Left kidney (tissue), 2 donors: ENCODE measurements around the gene AADAC. TPM values are rescaled to one million over a fixed set of nuclear protein-coding genes. Genes with fewer than 3 reads are reported as not detected.
"Not testable (repeated sequence)": the region's sequence is repeated elsewhere in the genome, so short reads cannot be mapped to it uniquely, and the experiment has no call there.

ENCODE experiments used
- DNase-seq: peaks from one replicate; pipeline ENCODE4 v3.0.0-alpha.2; 2013
- polyA plus RNA-seq: library from polyadenylated mRNA; unstranded; fragments of 120-200 nt; gene quantifications from one replicate; pipeline ENCODE4 v1.2.1, GENCODE V29; 2013; ENCODE audit not compliant: insufficient read length

Gene AADAC
- polyA plus RNA-seq, 1 donor: 0.25 TPM

GRCh38 chr3:151796105-151796680 lies 17.7 kb upstream of the AADAC start:
- DNase-seq: no peak

DNA sequence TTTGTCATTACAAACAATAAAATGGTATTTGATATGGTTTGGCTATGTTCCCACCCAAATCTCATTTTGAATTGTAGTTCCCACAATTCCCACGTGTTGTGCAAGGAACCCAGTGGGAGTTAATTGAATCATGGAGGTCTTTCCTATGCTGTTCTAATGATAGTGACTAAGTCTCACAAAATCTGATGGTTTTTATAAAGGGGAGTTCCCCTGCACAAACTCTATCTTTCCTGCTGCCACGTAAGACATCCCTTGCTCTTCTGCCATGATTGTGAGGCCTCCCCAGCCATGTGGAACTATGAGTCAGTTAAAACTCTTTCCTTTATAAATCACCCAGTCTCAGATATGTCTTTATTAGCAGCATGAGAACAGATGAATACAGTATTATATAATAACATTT lies 15.4 kb upstream of the AADAC start:
- no peak for DNase-seq

GRCh38 chr3:151800431-151800830 lies 13.5 kb upstream of the AADAC start:
- DNase-seq: no peak

GRCh38 chr3:151804267-151804666 lies 9.6 kb upstream of the AADAC start:
- DNase-seq: no peak

DNA sequence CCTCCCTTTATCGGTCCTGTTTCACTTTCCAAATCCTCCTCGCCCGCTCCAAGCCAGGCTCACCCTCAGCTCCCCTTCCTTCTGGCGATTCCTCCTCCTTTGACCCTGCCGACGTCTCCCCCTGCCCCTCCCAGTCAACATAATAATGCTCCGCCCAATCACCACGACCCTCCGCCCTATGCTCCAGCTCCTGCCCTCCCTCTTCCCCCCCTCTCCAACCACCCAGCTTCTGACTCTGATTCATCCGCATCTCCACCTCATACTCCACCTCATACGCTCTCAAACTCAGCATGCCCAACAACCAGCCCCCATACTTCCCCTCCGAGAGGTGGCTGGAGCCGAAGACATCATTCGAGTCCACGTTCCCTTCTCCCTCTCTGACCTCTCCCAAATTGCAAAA lies 7.1 kb upstream of the AADAC start:
- no peak for DNase-seq

- not testable (repeated sequence) for DNase-seq
These were observed 5.0 kb upstream of the AADAC start for GRCh38 chr3:151808926-151809325.

- DNase-seq: no peak
These were observed 2.4 kb upstream of the AADAC start for GRCh38 chr3:151811474-151811873.

DNA sequence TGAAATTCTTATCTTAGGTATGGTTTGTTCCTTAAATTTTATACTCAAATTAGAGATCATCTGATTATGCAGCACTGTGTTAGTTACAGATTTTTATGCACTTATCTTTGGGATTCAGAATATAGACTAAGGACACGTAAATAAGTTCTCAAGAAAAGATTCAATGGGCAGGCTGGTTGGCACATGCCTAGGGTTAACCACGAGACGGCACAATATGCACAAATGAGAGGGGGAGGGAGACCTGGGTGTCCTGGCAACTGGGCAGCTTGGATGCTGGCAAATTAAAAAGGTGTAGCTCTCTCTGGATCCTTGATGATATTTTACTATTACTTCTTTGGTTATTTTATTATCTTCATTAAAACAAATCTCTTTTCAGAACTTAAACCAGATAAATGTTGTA lies 672 bp downstream of the AADAC start:
- no peak for DNase-seq

DNA sequence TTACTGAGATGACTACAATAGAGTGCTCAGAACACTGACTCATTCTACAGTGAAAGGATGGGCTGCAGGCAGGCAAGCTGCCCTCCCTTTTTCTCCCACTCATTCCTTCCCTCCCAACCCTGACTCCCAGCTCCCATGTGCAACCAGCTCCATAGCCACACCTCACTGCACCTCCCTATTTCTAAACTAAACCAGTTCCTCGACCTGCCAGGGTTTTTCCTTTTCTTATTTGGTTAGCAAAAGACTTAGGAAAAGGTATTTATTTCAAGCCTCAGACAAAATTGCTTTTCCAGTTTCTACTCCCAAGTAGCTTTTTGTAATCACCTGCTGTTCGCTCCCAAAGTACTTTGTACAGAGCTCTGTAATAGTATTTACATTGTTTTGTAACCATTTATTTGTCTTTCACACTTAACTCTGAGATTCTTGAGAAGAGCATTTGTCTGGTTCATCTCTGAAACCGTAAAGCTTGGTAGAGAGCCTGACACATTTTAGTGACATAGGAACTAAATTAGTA lies 2.2 kb downstream of the AADAC start:
- DNase-seq: peak; percentile 57

DNA sequence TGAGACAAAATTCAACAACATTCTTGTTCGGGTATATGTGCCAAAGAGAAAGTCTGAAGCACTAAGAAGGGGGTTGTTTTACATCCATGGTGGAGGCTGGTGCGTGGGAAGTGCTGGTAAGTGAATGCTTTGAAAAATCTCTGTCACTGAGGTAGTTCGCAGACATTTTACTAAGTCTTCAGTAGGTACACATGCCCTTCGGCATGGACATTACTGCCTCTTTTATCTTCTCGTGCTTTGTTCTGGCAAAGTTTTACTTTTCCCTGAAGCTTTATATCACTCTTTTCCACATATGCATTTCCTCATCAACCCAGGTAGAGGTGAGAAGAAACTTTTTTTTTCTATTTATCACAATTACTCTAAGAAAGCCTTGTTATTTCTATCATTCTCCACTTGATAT lies 3.6 kb downstream of the AADAC start:
- no peak for DNase-seq

- DNase-seq: no peak
These were observed 4.4 kb downstream of the AADAC start for GRCh38 chr3:151818361-151818760.

DNA sequence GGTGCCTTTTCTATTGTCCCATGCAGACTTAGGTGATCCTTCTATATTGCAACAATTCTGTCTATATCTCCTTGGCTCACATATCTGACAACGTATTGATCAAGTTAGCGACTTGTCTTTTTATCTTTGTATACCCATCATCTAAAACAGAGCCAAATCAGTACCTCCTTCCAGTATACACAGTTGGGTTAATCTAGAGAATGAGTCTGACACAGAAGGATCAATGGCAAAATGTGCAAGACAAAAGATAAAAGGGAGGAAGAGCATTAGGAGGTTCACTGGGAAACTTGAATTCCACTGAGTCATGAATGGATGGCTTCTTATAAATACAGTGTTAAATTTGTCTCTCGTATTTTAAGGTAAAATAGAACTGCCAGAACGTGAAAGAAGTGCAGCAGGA lies 6.0 kb downstream of the AADAC start:
- DNase-seq: no peak

DNA sequence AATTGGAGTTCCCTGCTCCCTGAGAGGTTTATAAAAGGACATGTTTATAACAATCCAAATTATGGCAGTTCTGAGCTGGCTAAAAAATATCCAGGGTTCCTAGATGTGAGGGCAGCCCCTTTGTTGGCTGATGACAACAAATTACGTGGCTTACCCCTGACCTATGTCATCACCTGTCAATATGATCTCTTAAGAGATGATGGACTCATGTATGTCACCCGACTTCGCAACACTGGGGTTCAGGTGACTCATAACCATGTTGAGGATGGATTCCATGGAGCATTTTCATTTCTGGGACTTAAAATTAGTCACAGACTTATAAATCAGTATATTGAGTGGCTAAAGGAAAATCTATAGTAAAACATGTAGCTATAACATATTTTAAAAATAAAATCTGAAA lies 13.9 kb downstream of the AADAC start:
- no peak for DNase-seq

GRCh38 chr3:151835751-151836525 lies 22.0 kb downstream of the AADAC start:
- DNase-seq: no peak

GRCh38 chr3:151837057-151837456 lies 23.1 kb downstream of the AADAC start:
- DNase-seq: no peak

DNA sequence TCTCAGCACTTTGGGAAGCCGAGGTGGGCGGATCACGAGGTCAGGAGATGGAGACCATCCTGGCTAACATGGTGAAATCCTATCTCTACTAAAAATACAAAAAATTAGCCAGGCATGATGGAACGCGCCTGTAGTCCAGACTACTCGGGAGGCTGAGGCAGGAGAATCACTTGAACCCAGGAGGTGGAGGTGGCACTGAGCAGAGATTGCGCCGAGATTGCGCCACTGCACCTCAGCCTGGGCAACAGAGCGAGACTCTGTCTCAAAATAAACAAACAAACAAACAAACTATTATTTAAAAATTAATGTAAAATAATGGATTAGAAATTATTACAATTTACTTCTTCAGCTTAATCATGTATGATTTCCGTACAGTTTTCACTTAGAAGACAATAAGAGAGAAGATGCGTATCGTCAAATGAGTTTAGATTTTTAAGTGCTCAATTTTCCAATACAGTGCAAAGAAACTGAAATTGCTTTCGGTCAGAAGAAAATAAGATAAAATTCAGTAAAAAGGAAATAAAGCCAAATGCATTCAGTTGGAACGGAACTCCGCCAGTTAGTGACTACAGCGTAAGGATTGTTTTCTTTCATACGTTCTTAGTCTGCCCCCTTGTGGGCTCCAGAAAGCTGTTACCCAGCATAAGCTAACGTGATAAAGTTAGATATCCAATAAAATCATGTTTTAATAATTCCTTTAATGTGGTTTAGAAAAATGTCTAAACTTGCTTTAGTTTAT lies 24.8 kb downstream of the AADAC start:
- peak; percentile 83 for DNase-seq

DNA sequence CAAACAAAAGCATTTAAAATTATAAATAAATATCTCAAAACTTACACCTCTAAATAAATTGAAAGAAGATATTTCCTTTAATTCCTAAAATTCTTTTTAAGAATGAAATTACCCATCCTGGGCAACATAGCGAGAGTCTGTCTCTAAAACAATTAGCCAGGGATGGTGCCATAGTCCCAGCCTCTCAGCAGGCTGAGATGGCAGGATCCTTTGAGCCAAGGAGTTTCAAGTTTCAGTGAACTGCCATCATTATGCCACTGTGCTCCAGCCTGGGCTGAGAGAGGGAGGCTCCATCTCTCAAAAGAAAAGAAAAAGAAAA lies 25.4 kb downstream of the AADAC start:
- DNase-seq: no peak

GRCh38 chr3:151841801-151842200 lies 27.9 kb downstream of the AADAC start:
- DNase-seq: no peak

- DNase-seq: no peak
These were observed 29.4 kb downstream of the AADAC start for GRCh38 chr3:151843275-151843674.

DNA sequence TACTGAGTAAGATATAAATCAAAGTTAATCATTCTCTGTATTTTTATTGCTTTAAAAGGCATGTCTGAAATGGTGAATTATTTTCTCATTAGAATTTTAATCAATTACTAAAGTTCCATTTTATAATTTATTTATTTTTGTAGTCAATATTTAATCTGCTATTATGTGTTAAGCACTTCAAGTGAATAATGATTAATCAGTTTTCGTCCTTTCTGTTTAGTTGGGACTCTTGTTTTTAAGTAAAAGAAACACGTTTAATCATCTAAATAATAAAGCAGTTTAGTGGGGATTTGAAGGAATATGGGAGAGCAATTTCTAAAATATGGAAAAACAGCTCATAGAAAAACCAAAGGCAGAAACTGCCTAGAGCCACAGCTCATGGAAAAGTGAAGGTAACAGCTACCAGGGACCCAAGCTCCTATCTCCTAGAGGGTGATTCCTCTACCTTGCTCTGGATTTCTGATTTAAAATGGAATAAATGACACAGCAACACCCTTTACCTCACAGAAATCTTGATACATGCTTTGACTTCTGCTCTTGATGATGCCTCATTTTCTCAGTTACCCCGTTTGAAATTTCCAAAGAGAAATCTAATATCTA lies 31.5 kb downstream of the AADAC start:
- DNase-seq: no peak

- not testable (repeated sequence) for DNase-seq
These were observed 36.1 kb downstream of the AADAC start for GRCh38 chr3:151850065-151850464.

DNA sequence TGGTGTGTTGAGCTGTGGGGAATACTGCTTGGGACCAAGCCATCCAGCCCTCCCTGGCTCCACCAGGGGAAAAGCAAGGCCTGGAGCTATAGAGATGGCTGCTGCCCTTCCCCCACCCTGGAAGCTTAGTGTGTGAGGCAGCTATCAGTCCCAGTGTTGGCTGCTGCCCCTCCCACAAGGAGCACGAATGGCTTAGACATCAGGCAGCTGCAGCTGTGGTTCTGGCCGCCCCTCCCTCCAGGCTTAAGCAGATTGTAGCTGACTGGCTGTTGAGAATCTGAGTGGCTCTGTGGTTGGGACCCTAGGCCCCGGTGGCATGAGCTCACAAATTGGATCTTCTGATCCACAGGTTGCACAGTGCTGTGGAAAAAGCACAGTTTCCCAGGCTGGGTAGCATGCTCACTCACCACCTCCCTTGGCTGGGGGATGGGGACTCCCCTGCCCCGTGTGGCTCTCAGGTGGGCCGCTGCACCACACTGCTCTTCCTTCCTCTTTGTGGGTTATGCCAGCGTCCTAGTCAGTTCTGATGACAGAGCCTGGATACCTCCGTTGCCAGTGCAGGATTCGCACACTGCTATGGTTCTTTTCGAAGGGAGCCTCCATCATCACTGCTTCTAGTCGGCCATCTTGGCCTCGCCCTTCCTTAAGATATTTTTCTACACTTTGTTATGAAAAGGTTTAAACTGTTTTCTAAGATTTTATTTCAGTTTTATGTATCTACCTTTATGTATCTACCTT lies 38.3 kb downstream of the AADAC start:
- no peak for DNase-seq
